Measurements from ENCODE around the gene BAIAP2L1. TPM values are rescaled to one million over a fixed set of nuclear protein-coding genes. Genes with fewer than 3 reads are reported as not detected.

BAIAP2L1 gene
- polyA plus RNA-seq, 1 donor (not counting 4 experiments of a cell fraction or from before 2014, with no cell fraction given), result 41.7 TPM

DNA sequence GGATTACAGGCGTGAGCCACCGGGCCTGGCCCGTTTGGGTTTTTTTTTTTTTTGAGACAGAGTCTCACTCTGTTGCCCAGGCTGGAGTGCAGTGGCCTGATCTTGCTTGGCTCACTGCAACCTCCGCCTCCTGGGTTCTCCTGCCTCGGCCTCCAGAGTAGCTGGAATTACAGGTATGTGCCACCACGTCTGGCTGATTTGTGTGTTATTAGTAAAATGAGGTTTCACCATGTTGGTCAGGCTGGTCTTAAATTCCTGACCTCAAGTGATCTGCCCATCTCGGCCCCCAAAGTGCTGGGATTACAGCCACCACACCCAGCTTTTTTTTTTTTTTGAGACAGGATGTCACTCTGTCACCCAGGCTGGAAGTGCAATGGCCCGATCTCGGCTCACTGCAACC lies 5.9 kb upstream of the BAIAP2L1 start:
- no peak overlapping the region for H3K27ac ChIP-seq (ENCODE audit: control insufficient read depth, insufficient read depth, low read length)
- H4K20me1 ChIP-seq (ENCODE audit: control insufficient read depth, extremely low read depth, insufficient read depth, low read length), result no peaks in the 10 kb centered on the region
- no peaks in the 10 kb centered on the region for H3K4me1 ChIP-seq (ENCODE audit: control insufficient read depth, extremely low read depth, insufficient read depth, low read length)
- DNase-seq (ENCODE audit: low read depth, low spot score) (no peak), FAIRE-seq (no peak)
- H3K4me3 ChIP-seq (ENCODE audit: control insufficient read depth in 2 of 3, extremely low read depth in 1 of 3, insufficient read depth in 2 of 3, low read depth in 1 of 3, low read length in 3 of 3), result no peak overlapping the region
- dilution Hi-C loops (cut with MboI; ENCODE audit: extremely low pct_ligation_motif_present, low sequenced_read_pairs), result no loop called here
- no peak overlapping the region for H3K9ac ChIP-seq (ENCODE audit: control insufficient read depth, extremely low read depth, insufficient read depth, low read length)
- H3K4me2 ChIP-seq (ENCODE audit: control insufficient read depth, extremely low read depth, insufficient read depth, low read depth, low read length), result no peak overlapping the region
- TF ChIP-seq EZH2 (IDR thresholded peaks at IDR 0.05; ENCODE audit: low read length), result no peak
- TF ChIP-seq, protein P1, sequence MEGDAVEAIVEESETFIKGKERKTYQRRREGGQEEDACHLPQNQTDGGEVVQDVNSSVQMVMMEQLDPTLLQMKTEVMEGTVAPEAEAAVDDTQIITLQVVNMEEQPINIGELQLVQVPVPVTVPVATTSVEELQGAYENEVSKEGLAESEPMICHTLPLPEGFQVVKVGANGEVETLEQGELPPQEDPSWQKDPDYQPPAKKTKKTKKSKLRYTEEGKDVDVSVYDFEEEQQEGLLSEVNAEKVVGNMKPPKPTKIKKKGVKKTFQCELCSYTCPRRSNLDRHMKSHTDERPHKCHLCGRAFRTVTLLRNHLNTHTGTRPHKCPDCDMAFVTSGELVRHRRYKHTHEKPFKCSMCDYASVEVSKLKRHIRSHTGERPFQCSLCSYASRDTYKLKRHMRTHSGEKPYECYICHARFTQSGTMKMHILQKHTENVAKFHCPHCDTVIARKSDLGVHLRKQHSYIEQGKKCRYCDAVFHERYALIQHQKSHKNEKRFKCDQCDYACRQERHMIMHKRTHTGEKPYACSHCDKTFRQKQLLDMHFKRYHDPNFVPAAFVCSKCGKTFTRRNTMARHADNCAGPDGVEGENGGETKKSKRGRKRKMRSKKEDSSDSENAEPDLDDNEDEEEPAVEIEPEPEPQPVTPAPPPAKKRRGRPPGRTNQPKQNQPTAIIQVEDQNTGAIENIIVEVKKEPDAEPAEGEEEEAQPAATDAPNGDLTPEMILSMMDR (optimal IDR thresholded peaks at IDR 0.05 in 1 of 3, IDR thresholded peaks at IDR 0.05 in 1 of 3, conservative IDR thresholded peaks at IDR 0.05 in 1 of 3; ENCODE audit: extremely low read depth in 1 of 3, insufficient read depth in 2 of 3, low read length in 3 of 3), result no peak
- no peaks in the 10 kb centered on the region for H3K9me3 ChIP-seq (ENCODE audit: control insufficient read depth, low read depth, low read length)
- no peaks in the 10 kb centered on the region for H3K79me2 ChIP-seq (ENCODE audit: control insufficient read depth, insufficient read depth, low read length)
- no peaks in the 10 kb centered on the region for H3K27me3 ChIP-seq (ENCODE audit: control insufficient read depth, extremely low read depth, insufficient read depth, low read length)
- H3K9me1 ChIP-seq (ENCODE audit: control insufficient read depth, extremely low read depth, insufficient read depth, low read length), result no peaks in the 10 kb centered on the region
- no peak overlapping the region for H2AFZ ChIP-seq (ENCODE audit: control insufficient read depth, low read length)
- H3K36me3 ChIP-seq (ENCODE audit: control insufficient read depth in 2 of 2, extremely low read depth in 1 of 2, insufficient read depth in 2 of 2, low read length in 2 of 2), result no peaks in the 10 kb centered on the region

DNA sequence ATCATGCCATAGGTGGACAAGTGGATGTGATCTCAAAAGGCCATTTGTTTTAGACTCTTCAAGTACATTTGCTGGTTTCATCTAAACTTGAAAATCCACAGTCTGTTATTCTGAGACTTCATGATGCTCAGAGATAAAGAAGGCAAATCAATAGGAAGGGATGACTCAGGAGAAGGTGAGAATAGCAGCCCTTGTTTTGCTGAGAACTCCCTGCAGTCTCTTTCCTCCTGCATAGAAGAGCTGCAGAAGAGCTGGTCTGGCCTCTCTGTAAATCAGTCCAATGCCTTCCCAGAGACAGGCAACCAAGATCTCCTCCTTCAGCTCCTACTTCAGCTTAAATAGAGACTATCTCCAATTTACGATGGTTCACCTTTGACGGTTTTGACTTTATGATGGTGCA lies 4.0 kb upstream of the BAIAP2L1 start:
- H3K27me3 ChIP-seq (ENCODE audit: control insufficient read depth, extremely low read depth, insufficient read depth, low read length), result no peaks in the 10 kb centered on the region
- no peaks in the 10 kb centered on the region for H4K20me1 ChIP-seq (ENCODE audit: control insufficient read depth, extremely low read depth, insufficient read depth, low read length)
- TF ChIP-seq, protein P1 (optimal IDR thresholded peaks at IDR 0.05 in 1 of 3, IDR thresholded peaks at IDR 0.05 in 1 of 3, conservative IDR thresholded peaks at IDR 0.05 in 1 of 3; ENCODE audit: extremely low read depth in 1 of 3, insufficient read depth in 2 of 3, low read length in 3 of 3), result no peak
- TF ChIP-seq EZH2 (IDR thresholded peaks at IDR 0.05; ENCODE audit: low read length), result no peak
- H2AFZ ChIP-seq (ENCODE audit: control insufficient read depth, low read length), result no peak overlapping the region
- no peak overlapping the region for H3K4me2 ChIP-seq (ENCODE audit: control insufficient read depth, extremely low read depth, insufficient read depth, low read depth, low read length)
- H3K4me1 ChIP-seq (ENCODE audit: control insufficient read depth, extremely low read depth, insufficient read depth, low read length), result no peaks in the 10 kb centered on the region
- no peak overlapping the region for H3K9ac ChIP-seq (ENCODE audit: control insufficient read depth, extremely low read depth, insufficient read depth, low read length)
- FAIRE-seq (no peak), DNase-seq (ENCODE audit: low read depth, low spot score) (no peak)
- dilution Hi-C loops (cut with MboI; ENCODE audit: extremely low pct_ligation_motif_present, low sequenced_read_pairs), result no loop called here
- no peak overlapping the region for H3K27ac ChIP-seq (ENCODE audit: control insufficient read depth, insufficient read depth, low read length)
- H3K9me3 ChIP-seq (ENCODE audit: control insufficient read depth, low read depth, low read length), result no peaks in the 10 kb centered on the region
- H3K79me2 ChIP-seq (ENCODE audit: control insufficient read depth, insufficient read depth, low read length), result peaks cover 3% of the 10 kb centered on the region
- H3K4me3 ChIP-seq (ENCODE audit: control insufficient read depth in 2 of 3, extremely low read depth in 1 of 3, insufficient read depth in 2 of 3, low read depth in 1 of 3, low read length in 3 of 3), result no peak overlapping the region
- no peaks in the 10 kb centered on the region for H3K36me3 ChIP-seq (ENCODE audit: control insufficient read depth in 2 of 2, extremely low read depth in 1 of 2, insufficient read depth in 2 of 2, low read length in 2 of 2)
- H3K9me1 ChIP-seq (ENCODE audit: control insufficient read depth, extremely low read depth, insufficient read depth, low read length), result no peaks in the 10 kb centered on the region

Measured in keratinocyte (primary cell).